HCT116 (cell line): ENCODE data around the gene ERICH6B.

Source experiments
- CEBPB ChIP-seq: IDR thresholded peaks from 2 replicates; pipeline ENCODE4 v1.6.1; 2012; ENCODE audit warnings: low read depth
- EZH2 ChIP-seq: fragments of 200-600 bp; sonication (generic); IDR thresholded peaks from 2 replicates; pipeline ENCODE4 v1.6.1; 2017; ENCODE audit warnings: antibody characterized with exemption, mixed run types
- POLR2A ChIP-seq: IDR thresholded peaks from 2 replicates; pipeline ENCODE4 v1.7.0; 2011; ENCODE audit warnings: borderline replicate concordance; ENCODE audit not compliant: insufficient read depth, insufficient read length; ENCODE audit errors: extremely low read depth
- POLR2AphosphoS5 ChIP-seq: IDR thresholded peaks from 2 replicates; pipeline ENCODE4 v1.6.1; 2011; ENCODE audit warnings: mild to moderate bottlenecking, low read depth, low read length, moderate library complexity
- SIN3A ChIP-seq: IDR thresholded peaks from 2 replicates; pipeline ENCODE4 v1.6.1; 2012; ENCODE audit warnings: low read depth
- SRF ChIP-seq: IDR thresholded peaks from 2 replicates; pipeline ENCODE4 v1.6.1; 2012; ENCODE audit warnings: low read depth
- TCF7L2 ChIP-seq: IDR thresholded peaks from 2 replicates; pipeline ENCODE4 v1.7.0; 2011; ENCODE audit warnings: borderline replicate concordance, inconsistent platforms; ENCODE audit not compliant: insufficient read depth, insufficient read length; ENCODE audit errors: extremely low read depth
- YY1 ChIP-seq: IDR thresholded peaks from 2 replicates; pipeline ENCODE4 v1.6.1; 2011; ENCODE audit warnings: low read length, low read depth, moderate library complexity, mild to moderate bottlenecking; ENCODE audit not compliant: insufficient replicate concordance; ENCODE audit errors: extremely low read depth
- ZFX ChIP-seq: fragments of 450-650 bp; IDR thresholded peaks from 2 replicates; pipeline ENCODE4 v1.6.1; 2017
- ZNF274 ChIP-seq: fragments of 200-500 bp; sonication (Bioruptor generic); IDR thresholded peaks from 2 replicates; pipeline ENCODE4 v1.6.1; 2014; ENCODE audit warnings: mild to moderate bottlenecking, low read depth, low read length, inconsistent platforms
- TF ChIP-seq, protein P1 (sequence below), 3 experiments: fragments of 200-600 bp in 1 of 3; sonication (generic) in 1 of 3; IDR thresholded peaks in 2 of 3; conservative IDR thresholded peaks in 1 of 3; 2 replicates each; pipeline ENCODE4 v1.5.1; 2012 to 2017; ENCODE audit warnings: low read depth in 2 of 3, low read length in 2 of 3, antibody characterized with exemption in 1 of 3, borderline replicate concordance in 1 of 3, control low read depth in 1 of 3, mild to moderate bottlenecking in 1 of 3, mixed read lengths in 1 of 3, mixed run types in 1 of 3, moderate library complexity in 1 of 3; ENCODE audit not compliant: insufficient read depth in 1 of 3
- TF ChIP-seq, protein P2 (sequence below): IDR thresholded peaks from 2 replicates; pipeline ENCODE4 v1.6.1; 2012
- TF ChIP-seq, protein P3 (sequence below): IDR thresholded peaks from 2 replicates; pipeline ENCODE4 v1.6.1; 2011; ENCODE audit warnings: mild to moderate bottlenecking, low read length, moderate library complexity; ENCODE audit not compliant: insufficient replicate concordance; ENCODE audit errors: extremely low read depth

DNA sequence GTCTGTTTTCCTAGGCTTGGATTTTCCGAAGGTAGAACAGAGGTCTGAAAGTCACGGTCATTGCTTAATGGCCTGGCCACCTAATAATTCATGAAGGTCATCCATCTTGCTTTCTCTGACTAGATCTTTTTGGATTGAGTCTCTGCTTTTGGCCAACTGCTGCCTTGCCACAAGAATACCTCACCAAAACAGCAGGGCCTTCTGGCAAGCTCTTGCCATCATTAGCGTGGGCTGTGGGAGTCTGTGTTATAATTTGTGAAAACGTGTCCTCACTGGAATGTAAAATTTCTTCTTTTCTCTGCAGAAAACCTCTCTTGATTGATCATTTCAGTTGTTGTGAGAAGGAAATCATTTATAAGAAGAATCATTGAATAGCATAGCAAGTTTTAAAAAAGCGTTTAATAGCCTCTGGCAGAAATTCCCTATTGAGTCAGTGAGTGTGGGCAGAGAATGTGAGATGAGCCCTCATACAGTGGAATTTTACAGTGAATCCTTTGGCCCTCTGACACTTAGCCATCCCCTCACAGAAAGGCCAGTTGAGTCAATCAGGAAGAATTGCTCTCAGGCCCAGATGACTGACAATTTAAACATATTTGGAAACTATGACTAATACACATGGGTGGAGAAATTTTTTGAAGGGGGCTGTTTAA lies 43.2 kb upstream of the ERICH6B start:
- TF ChIP-seq POLR2AphosphoS5 (no peak), CEBPB (no peak), ZFX (no peak), TCF7L2 (no peak), ZNF274 (no peak), YY1 (no peak), POLR2A (no peak), SIN3A (no peak), EZH2 (no peak), SRF (no peak)
- TF ChIP-seq, protein P1, sequence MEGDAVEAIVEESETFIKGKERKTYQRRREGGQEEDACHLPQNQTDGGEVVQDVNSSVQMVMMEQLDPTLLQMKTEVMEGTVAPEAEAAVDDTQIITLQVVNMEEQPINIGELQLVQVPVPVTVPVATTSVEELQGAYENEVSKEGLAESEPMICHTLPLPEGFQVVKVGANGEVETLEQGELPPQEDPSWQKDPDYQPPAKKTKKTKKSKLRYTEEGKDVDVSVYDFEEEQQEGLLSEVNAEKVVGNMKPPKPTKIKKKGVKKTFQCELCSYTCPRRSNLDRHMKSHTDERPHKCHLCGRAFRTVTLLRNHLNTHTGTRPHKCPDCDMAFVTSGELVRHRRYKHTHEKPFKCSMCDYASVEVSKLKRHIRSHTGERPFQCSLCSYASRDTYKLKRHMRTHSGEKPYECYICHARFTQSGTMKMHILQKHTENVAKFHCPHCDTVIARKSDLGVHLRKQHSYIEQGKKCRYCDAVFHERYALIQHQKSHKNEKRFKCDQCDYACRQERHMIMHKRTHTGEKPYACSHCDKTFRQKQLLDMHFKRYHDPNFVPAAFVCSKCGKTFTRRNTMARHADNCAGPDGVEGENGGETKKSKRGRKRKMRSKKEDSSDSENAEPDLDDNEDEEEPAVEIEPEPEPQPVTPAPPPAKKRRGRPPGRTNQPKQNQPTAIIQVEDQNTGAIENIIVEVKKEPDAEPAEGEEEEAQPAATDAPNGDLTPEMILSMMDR (IDR thresholded peaks at IDR 0.05 in 2 of 3, conservative IDR thresholded peaks at IDR 0.05 in 1 of 3; ENCODE audit: borderline replicate concordance in 1 of 3, insufficient read depth in 1 of 3, low read depth in 2 of 3, low read length in 2 of 3), result no peak
- TF ChIP-seq, protein P2, sequence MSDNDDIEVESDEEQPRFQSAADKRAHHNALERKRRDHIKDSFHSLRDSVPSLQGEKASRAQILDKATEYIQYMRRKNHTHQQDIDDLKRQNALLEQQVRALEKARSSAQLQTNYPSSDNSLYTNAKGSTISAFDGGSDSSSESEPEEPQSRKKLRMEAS, result no peak
- TF ChIP-seq, protein P3, sequence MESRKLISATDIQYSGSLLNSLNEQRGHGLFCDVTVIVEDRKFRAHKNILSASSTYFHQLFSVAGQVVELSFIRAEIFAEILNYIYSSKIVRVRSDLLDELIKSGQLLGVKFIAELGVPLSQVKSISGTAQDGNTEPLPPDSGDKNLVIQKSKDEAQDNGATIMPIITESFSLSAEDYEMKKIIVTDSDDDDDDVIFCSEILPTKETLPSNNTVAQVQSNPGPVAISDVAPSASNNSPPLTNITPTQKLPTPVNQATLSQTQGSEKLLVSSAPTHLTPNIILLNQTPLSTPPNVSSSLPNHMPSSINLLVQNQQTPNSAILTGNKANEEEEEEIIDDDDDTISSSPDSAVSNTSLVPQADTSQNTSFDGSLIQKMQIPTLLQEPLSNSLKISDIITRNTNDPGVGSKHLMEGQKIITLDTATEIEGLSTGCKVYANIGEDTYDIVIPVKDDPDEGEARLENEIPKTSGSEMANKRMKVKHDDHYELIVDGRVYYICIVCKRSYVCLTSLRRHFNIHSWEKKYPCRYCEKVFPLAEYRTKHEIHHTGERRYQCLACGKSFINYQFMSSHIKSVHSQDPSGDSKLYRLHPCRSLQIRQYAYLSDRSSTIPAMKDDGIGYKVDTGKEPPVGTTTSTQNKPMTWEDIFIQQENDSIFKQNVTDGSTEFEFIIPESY, result no peak
